Choroid plexus epithelial cell (primary cell): ENCODE data around the gene PLCD1.
"Not testable (repeated sequence)": the region's sequence is repeated elsewhere in the genome, so short reads cannot be mapped to it uniquely, and the experiment has no call there.

ENCODE experiments used
- DNase-seq: peaks from one replicate; pipeline ENCODE4 v3.0.0-alpha.2; 2010; ENCODE audit warnings: low read depth
- H3K4me3 ChIP-seq: 2 replicates; pipeline ENCODE4 v1.5.1; 2011; ENCODE audit warnings: low read depth, mild to moderate bottlenecking, control low read depth, low read length, moderate library complexity
- CTCF ChIP-seq: conservative IDR thresholded peaks from 2 replicates; pipeline ENCODE4 v1.5.1; 2011; ENCODE audit warnings: low read depth, mild to moderate bottlenecking, control low read depth, inconsistent platforms, low read length, moderate library complexity

PLCD1 gene

DNA sequence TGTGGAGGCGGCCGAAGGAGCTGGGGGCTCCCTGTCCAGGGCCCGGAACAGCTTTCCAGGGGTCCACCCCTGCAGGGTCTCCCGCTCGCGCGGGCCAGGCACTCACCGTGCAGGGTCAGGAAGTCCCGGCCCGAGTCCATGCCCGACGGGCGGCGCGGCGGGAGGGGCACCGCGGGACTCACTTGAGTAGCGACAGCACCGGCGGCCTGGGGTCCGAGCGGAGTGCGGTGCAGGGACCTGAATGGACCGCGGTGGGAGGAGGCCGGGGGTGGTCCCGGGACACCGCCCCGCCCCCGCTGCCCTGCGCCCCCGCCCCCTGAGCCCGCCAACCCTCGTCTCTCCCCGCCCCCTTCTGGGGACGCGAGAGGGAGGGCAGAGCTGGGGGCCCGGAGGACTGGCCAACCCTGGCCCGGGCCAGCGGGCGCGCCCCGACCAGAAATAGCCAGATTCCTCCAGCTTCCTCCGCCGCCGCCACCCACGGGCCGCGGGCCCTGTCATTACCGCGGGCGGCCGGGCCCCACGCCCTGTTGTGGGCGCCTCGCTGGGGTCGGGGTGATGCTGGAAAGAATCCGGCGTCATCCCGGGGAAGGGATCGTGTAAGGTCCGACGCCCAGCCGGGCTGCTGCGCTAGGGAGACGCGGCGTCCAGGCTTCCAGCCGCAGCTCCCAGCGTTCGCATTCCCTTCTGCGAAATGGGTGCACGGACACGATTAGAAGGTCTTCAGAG, at the start of gene PLCD1:
PLCD1 (minus strand) TSS at position 243 of the 726 bp plus-strand sequence; CDS start at position 140, 103 bp downstream.
- H3K4me3 ChIP-seq = peak within 1 kb of the TSS; percentile 65
- TF ChIP-seq CTCF = no peak
- DNase-seq = peak; percentile 31

DNA sequence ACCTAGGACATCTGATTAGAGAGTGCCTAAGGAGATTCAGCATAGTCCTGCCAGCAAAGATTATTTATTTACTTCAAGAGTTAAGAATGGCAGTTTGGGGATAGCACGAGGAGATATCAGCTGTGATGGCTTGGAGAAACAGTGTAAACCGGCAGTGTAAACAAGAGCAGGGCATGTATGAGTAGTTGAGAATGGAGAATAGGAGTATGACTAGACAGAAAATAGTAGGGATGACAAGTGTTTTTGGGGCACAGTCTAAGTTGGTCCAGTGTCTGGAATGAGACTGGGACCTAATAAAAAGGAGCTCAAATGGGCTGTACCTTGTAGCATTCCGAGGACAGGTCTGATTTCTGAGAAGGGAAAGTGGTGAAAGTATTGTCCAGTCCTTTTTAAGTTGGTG, 47.6 kb upstream of the PLCD1 start:
- not testable (repeated sequence) for DNase-seq, H3K4me3 ChIP-seq

- no peak for DNase-seq
- H3K4me3 ChIP-seq = no peak overlapping the region
- no peak for TF ChIP-seq CTCF
These were observed 40.6 kb upstream of the PLCD1 start for GRCh38 chr3:38070013-38070412.

DNA sequence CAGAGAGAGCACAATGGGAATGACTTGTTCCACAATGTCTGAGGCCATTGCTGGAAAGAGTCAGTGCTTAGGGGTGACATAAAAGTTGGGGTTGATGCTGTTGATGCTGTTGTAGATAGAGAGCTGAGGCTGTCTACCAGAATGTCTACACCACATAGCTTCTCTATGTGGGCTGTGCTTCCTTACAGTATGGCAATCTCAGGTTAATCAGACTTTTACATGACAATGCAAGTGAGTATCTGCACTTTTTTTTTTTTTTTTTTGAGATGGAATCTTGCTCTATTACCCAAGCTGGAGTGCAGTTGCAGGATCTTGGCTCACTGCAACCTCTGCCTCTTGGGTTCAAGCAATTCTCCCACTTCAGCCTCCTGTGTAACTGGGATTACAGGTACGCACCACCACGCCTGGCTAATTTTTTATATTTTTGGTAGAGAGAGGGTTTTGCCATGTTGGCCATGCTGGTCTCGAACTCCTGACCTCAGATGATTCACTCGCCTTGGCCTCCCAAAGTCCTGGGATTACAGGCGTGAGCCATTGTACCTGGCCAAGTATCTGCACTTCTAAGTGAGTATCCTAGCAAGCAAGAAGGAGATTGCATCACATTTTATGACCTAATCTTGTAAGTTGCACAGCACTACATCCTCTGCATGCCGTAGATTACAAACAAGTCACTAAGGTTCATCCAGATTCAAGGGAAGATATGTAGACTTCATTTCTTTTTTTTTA, 38.2 kb upstream of the PLCD1 start:
- peak; percentile 34 for DNase-seq
- no peak overlapping the region for H3K4me3 ChIP-seq
- no peak for TF ChIP-seq CTCF

GRCh38 chr3:38064453-38064852, 35.0 kb upstream of the PLCD1 start:
- not testable (repeated sequence) for DNase-seq, H3K4me3 ChIP-seq

DNA sequence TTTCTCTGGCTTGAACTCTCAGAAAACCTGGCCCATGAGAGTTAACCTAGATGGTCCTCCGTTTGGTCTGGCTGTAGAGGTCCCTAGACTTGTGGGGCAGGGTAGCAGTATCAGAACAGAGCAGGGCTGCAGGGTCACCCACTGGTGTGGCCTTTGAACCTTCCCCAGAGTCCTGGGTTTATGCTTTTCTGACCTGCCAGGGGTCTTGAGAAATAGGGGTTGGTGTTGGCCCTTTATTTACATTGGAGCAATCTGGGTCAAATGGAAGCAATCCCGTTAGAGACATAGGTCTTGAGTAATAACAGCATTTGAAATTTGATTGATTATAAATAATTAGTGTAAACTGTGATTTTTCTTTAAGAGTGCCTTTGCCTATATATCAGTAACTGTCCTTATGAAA, 33.4 kb upstream of the PLCD1 start:
- DNase-seq = no peak
- no peak for TF ChIP-seq CTCF
- H3K4me3 ChIP-seq = no peak overlapping the region

DNA sequence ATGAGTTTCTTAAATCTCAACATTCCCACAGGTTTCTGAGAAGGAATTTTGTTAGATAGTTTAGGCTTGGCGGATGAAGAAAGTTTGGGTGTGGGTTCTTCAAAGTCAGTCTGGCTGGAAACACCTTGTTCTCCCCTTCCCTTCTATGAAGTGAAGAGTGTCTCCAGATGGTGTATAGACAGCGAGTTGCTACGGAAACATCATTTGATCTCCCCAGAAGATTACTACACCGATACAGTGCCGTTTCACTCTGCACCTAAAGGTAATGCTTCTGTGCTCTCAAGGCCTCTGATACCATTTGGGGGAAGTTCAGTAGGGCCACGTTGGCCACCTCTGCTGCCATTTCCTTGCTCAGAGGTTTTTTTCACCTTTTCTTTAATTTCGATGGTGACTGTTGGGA, 30.1 kb upstream of the PLCD1 start:
- DNase-seq = no peak
- no peak overlapping the region for H3K4me3 ChIP-seq
- TF ChIP-seq CTCF = no peak

DNA sequence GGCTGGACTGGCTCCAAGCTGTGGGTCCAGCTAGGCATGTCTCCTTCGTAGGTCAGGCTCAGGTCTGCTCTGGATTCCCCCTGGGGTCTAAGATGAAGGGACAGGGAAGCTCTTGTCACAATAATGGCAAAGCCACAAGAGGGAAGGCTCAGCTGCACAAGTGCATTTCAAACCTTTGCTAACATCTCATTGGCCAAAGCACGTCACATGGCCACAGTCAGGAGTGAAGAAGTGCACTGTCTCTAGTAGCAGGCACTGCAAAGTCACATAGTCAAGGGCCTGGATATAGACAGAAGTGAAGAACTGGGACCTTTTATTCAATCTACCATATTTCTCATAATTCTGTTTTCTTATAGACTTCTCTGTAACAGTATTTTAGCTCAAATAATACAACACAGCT, 29.7 kb upstream of the PLCD1 start:
- H3K4me3 ChIP-seq = no peak overlapping the region
- no peak for TF ChIP-seq CTCF
- no peak for DNase-seq
